Retina (tissue), 1 donor: Measurements from ENCODE around the gene EEF2.
A peak's percentile ranks its signal among the peaks of the same experiment; 100 is the strongest.

Experiments used
- DNase-seq: peaks from one replicate; pipeline ENCODE4 v3.0.0-alpha.2; 2016

Gene EEF2

DNA sequence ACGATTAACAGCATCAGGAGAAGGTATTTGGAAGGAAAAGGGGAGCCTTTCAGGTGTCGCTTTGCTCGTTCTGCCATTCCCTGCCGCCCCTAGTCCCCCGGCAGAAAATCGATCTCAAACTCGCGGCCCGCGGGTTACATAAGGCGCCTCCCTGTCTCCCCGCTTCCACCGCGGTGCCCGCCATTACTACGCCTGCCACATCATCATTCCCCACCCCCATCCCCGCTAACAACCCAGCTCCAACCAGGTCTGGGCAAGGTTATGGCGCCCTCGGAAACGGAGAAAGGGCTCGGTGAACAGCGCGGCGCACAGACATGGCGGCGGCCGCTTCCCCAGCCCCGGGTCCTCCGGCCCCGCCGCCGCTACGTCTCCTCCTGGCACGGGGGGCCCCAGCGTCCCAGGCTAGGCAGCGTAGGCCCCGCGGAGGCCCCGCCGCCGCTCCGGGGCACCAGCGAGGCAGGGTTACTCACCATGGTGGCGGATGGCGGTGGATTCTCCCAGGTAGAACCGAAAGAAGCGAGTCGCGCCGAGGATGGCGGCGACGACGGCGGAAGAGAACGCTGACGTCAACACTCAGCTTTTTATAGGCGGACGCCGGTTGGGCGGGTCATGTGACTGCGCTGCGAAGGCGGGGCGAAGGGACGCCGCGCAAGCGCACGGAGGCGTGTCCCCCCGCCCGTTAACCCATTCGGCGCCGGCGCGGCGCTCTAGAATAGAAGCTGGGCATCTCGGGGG lies at the start of gene EEF2:
Gene EEF2 (minus strand): TSS at position 556 of the 735 bp plus-strand sequence. CDS start 83 bp downstream, at position 473.
- peak; percentile 98 for DNase-seq

DNA sequence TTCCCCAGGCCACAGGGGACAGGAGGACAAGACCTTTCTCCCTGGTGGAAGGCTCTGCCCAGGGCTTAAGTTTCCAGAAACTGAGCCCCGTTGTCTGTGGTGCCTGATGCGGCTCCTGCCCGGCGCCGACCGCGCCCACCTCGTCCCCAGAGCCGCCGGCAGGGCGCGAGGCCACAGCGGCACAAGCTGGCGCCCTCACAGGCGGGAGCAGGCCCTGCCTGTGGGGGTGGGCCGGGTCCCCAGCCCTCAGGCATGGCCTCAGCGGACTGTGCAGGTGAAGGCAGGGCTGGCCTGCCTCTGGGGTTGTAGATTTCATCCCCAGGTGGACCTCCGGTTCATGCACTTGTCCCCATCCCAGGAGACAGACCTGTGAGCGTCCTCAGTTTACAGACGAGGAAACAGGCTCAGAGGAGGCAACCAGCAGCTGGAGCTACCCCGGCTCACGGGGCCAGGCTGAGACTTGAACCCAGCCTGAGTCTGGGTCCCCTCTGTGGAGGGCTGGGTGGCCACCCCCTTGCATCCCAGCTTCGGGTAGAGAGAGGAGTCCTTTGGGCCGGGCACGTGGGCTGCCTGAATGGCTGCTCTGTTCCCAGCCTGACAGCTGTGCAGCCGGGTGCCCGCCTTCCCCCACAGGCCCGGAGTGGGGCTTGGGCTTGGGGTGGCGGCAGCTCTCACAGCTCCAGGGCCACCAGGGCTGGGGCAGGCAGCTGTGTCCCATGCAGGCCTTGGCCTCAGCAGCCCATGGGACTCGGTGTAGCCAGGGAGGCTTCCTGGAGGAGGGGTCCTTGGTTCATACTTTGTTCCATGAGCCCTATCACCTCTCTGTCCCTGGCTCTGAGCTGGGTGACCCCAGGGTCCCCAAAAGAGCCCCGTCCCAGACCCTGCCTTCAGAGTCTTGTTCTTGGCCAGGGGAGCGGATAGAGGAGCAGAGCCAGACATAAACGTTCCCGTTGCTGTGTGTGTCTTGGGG lies 49.1 kb upstream of the EEF2 start:
- no peak for DNase-seq

DNA sequence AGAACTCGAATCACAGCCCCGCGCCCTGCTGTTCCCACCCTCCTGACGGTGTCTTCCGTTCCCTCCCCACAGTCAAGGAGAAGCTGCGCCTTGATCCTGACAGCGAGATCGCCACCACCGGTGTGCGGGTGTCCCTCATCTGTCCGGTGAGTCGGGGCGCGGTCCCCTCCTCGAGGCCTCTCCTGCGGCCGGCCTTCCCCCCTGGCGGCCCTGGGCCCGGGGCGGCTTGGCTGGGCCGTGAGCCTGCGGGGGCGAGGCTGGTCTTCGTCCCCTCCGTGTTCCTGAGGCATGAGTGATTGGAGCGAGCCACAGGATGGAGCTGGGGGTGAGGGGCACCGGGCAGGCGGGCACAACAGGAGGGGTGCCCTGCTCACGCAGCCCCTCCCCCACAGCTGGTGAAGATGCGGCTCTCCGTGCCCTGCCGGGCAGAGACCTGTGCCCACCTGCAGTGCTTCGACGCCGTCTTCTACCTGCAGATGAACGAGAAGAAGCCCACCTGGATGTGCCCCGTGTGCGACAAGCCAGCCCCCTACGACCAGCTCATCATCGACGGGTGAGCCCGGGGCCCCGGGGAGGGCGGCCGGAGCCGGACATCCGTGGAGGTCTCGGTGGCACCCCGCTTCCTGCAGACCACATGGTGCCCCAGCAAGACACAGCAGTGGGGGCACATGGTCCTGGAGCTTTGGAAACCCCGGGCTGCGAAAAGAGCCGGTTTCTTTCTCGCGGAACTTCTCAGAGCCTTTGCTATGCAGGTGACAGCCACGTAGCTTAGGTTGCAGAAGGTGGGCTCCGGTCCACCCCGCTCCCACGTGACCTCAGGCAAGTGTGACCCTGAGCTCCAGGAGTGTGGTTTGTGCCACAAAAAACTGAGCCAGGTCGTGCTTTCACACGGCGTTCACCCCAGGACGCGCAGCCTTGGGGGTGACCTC lies 48.0 kb upstream of the EEF2 start:
- DNase-seq: no peak

DNA sequence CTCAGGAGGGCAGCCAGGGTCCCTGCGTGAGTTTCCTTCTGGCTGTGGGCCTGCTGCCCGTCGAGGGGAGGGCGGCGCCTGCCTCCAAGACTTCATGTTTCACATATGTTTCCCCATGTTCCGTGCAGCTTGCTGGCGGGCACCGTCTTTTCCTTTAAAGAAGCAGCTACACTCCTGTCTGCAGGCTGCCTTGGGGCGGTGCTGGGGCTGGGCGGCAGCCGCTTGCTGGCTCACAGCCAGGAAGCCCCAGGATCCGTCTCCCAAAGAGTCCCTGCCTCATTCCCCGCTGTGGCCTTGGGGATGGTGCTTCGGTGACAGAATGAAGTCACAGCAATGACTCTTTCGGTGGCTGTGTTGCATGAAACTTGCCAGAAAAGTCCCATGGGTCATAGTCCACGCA lies 47.2 kb upstream of the EEF2 start:
- DNase-seq: no peak

- no peak for DNase-seq
Measured at GRCh38 chr19:4031420-4031819, 46.2 kb upstream of the EEF2 start.

- DNase-seq: no peak
Measured at GRCh38 chr19:4030981-4031380, 45.7 kb upstream of the EEF2 start.

DNA sequence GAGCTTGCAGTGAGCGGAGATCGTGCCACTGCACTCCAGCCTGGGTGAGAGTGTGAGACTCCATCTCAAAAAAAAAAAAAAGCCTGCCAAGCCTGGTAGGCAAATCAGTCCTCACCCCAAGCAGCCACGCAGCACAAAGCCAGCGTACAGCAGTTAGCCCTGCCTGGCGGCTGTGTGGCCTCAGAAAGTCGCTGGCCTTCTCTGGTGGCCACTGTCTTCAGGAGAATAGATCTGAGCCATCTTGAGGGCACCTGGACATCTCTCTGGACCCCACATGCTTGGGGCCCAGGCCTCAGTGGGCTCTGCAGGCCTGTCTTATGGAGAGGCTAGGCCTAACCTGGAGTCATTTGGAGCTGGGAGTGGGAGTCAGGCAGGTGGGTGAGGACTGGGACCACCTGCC lies 45.3 kb upstream of the EEF2 start:
- no peak for DNase-seq

- no peak for DNase-seq
Measured at GRCh38 chr19:4029247-4029614, 44.0 kb upstream of the EEF2 start.

DNA sequence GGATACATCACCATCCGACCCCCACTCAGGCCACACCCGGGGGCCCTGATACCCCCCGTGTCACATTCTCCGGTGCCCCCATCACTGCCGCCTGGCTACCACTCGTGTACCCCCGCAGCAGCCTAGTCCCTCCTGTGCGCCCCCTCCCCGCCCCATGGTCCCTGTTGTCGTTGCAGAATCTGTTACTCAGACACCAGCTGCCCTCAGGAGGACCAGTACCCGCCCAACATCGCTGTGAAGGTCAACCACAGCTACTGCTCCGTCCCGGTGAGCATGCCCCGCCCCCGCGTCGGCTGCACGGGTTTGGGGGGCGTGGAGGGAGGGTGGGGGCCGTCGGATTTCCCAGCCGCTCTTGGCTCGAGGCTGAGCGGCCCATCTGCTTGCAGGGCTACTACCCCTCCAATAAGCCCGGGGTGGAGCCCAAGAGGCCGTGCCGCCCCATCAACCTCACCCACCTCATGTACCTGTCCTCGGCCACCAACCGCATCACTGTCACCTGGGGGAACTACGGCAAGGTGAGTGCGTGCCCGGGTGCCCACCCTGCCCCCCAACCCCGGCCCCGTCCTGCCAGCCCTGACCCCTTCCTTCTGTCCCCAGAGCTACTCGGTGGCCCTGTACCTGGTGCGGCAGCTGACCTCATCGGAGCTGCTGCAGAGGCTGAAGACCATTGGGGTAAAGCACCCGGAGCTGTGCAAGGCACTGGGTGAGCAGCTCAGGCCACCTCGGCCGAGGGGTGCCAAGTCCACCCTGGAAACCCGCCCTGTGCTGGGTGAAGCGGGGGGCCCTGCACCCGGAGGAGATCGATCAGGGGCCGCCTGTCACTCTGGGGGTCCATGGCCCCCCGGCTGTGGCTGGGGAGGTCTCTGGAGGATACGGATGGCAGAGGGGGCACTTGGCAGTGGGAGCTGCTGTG lies 43.3 kb upstream of the EEF2 start:
- no peak for DNase-seq

DNA sequence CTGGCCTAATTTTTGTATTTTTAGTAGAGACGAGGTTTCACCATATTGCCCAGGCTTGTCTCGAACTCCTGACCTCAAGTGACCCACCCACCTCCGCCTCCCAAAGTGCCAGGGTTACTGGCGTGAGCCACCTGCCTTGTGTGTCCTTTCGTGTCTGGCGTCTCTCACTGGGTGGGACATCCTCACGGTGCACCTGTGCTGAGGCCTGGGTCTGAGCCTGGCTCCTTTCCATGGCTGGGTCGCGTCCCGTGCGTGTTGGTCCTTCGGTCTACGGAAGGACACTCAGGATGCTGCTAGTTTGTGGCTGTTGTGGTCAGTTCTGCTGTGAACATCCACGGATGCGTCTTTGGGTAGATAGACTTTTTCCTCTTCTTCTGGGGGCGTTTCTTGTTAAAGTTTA lies 41.9 kb upstream of the EEF2 start:
- no peak for DNase-seq

- DNase-seq: no peak
Measured at GRCh38 chr19:4025317-4025716, 40.1 kb upstream of the EEF2 start.

DNA sequence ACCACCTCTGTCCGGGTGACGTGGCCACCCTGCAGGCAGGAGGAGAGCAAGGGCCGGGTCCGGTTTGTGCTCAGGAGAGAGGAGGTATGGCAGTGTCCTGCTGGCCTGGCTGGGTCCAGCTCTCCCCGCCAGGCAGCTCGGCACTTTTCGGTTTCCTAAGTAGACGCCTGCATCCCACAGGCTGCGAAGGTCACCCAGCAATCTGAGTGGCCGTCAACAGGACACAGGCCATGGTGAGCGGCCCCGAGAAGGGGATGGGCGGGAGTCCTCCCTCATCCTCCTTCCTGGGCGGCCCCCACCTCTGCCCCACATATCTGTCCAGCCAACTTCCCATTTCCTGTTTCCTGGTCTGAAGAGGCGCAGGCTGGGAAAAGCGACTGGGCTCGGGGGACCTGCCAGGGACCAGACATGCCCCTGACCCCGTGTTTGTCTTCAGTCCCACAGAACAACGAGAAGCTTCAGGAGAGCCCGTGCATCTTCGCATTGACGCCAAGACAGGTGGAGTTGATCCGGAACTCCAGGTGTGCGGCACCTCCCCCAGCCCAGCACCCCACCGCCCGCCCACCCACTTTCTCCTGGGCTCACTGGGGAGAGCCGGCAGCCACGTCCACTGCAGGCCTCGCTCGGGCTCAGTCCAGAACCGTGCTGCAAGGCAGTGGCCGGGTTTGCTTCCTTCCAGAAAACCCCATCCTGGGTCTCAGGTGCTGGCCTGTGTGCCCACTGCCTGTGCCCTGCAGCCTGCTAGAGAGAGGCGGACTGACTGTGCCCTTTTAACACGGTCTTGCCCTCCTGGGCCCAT lies 38.5 kb upstream of the EEF2 start:
- DNase-seq: no peak

DNA sequence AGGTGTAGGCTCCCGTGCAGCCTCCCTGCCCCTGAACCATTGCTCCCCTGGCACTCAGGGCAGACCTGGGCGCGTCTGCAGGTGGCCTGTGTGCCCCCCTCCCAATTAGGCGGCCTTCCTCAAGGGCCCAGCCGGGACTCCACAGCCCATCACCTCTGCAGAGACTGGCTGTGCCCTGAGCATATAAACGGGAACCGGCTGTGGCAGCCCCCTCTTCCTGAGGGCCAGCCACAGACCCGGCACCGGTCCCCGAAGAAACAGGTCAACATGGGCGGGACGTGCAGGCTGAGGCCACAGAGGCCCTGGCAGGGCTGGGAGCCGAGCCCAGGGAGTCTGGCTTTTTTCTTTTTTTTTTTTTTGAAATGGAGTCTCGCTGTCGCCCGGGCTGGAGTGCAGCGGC lies 34.3 kb upstream of the EEF2 start:
- no peak for DNase-seq

- DNase-seq: no peak
Measured at GRCh38 chr19:4018775-4019504, 33.7 kb upstream of the EEF2 start.

DNA sequence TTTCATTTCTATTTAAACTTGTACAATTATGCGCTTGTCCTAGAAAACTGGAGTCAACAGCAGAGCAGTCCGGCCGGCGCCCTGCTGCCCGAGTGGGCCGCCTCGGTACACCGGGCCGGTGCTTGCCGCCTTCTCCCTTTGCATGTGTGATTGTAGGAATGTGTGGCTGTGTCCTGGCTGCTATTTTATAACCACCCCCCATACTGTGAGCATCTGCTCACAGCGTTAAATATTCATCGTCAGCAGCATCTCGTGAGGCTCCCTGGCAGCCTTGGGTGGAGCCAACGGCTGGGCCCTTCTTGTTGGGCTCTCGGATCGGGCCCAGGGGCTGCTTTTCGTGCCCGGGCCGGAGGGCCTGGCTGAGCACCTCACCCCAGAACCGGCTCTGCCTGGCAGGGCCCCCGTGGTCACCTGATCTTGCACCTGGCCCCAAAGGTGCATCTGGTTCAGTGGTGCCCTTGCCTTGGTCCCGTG lies 32.9 kb upstream of the EEF2 start:
- peak; percentile 44 for DNase-seq

DNA sequence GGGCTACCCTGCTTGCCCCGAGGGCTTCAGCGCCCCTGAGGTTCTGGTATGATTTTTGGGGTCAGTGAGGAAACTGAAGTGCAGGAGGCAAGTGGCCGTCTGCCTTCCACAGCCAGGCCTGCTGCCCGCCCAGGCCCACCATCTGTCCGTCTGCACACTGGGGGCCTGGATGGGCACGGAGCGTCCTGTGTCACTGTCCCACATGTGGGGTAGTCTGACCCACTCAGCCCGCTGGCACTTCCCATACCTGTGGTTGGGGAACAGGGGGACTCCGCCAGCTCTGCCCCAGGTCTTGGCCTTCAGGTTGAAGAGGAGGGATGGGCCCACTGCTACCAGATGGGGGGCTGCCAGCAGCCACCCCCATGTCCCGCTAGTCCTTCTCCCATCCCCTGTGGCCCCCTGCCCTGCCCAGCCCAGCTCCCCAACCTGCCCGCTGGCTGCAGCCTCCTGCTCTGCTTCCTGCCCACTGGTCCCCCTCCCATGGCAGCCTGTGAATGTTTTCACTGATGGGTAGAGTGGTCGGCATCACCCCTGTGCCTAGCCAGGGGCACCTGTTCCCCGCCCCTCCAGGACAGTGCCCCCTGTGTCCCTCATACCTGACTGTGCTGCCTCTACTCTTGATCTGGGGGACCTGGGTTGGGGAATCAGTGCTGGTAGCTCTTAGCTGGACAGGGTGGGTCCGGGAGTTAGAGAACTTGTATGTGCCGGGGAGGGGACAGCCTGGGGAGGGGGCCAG lies 31.8 kb upstream of the EEF2 start:
- DNase-seq: no peak

GRCh38 chr19:4016486-4016885 lies 31.2 kb upstream of the EEF2 start:
- DNase-seq: no peak

- peak; percentile 44 for DNase-seq
Measured at GRCh38 chr19:4015705-4016402, 30.6 kb upstream of the EEF2 start.
